ENCODE results near the gene TMEM119. TPM values are rescaled to one million over a fixed set of nuclear protein-coding genes. Genes with fewer than 3 reads are reported as not detected.

The TMEM119 gene
- total RNA-seq, 1 donor from 2014 or later: 34.6 TPM

GRCh38 chr12:108627134-108627920 is 29.4 kb upstream of the TMEM119 start:
- H3K9me3 ChIP-seq: no peaks in the 10 kb centered on the region
- H3K36me3 ChIP-seq: no peaks in the 10 kb centered on the region
- DNase-seq (ENCODE audit: extremely low spot score in 2 of 2): no peak
- no peaks in the 10 kb centered on the region for H3K27me3 ChIP-seq
- no peak overlapping the region for H3K4me3 ChIP-seq
- no peak for TF ChIP-seq POLR2AphosphoS5 (IDR thresholded peaks at IDR 0.05; ENCODE audit: insufficient read depth in 1 of 2, low read depth in 1 of 2)
- TF ChIP-seq POLR2A (IDR thresholded peaks at IDR 0.05): no peak
- no peak overlapping the region for H3K27ac ChIP-seq
- H3K4me1 ChIP-seq: peaks cover 27% of the 10 kb centered on the region
- intact Hi-C loops (cut with DNase I): no loop called here

- TF ChIP-seq POLR2AphosphoS5 (IDR thresholded peaks at IDR 0.05; ENCODE audit: insufficient read depth in 1 of 2, low read depth in 1 of 2): no peak
- no peak for TF ChIP-seq POLR2A (IDR thresholded peaks at IDR 0.05)
- TF ChIP-seq CTCF (IDR thresholded peaks at IDR 0.05): no peak
- Histone ChIP-seq H3K27ac (no peak overlapping the region), H3K9me3 (no peaks in the 10 kb centered on the region), H3K4me1 (peaks cover 18% of the 10 kb centered on the region), H3K27me3 (no peaks in the 10 kb centered on the region), H3K4me3 (no peak overlapping the region), H3K36me3 (no peaks in the 10 kb centered on the region)
- DNase-seq (ENCODE audit: extremely low spot score in 2 of 2): no peak
- intact Hi-C loops (cut with DNase I): no loop called here
These were observed 27.3 kb upstream of the TMEM119 start for GRCh38 chr12:108625228-108625627.

- intact Hi-C loops (cut with DNase I): no loop called here
- peaks cover 3% of the 10 kb centered on the region for H3K4me1 ChIP-seq
These were observed 25.7 kb upstream of the TMEM119 start for GRCh38 chr12:108623577-108623976.

GRCh38 chr12:108622921-108623514 is 25.1 kb upstream of the TMEM119 start:
- no peak overlapping the region for H3K4me3 ChIP-seq
- no peaks in the 10 kb centered on the region for H3K27me3 ChIP-seq
- no peak for TF ChIP-seq POLR2AphosphoS5 (IDR thresholded peaks at IDR 0.05; ENCODE audit: insufficient read depth in 1 of 2, low read depth in 1 of 2)
- TF ChIP-seq POLR2A (IDR thresholded peaks at IDR 0.05): no peak
- DNase-seq (ENCODE audit: extremely low spot score in 2 of 2): no peak
- peaks cover 7% of the 10 kb centered on the region for H3K4me1 ChIP-seq
- no peaks in the 10 kb centered on the region for H3K9me3 ChIP-seq
- H3K36me3 ChIP-seq: no peaks in the 10 kb centered on the region
- intact Hi-C loops (cut with DNase I): no loop called here
- no peak overlapping the region for H3K27ac ChIP-seq

More at GRCh38 chr12:108623577-108623976, 25.7 kb upstream of the TMEM119 start:
- Histone ChIP-seq H3K27ac (no peak overlapping the region), H3K36me3 (no peaks in the 10 kb centered on the region), H3K27me3 (no peaks in the 10 kb centered on the region), H3K9me3 (no peaks in the 10 kb centered on the region), H3K4me3 (no peak overlapping the region)
- TF ChIP-seq CTCF (IDR thresholded peaks at IDR 0.05): no peak
- no peak for TF ChIP-seq POLR2AphosphoS5 (IDR thresholded peaks at IDR 0.05; ENCODE audit: insufficient read depth in 1 of 2, low read depth in 1 of 2)
- TF ChIP-seq POLR2A (IDR thresholded peaks at IDR 0.05): no peak
- no peak for DNase-seq (ENCODE audit: extremely low spot score in 2 of 2)

- Histone ChIP-seq H3K36me3 (no peaks in the 10 kb centered on the region), H3K27me3 (no peaks in the 10 kb centered on the region), H3K4me1 (peaks cover 10% of the 10 kb centered on the region), H3K9me3 (no peaks in the 10 kb centered on the region), H3K27ac (no peak overlapping the region), H3K4me3 (no peak overlapping the region)
- intact Hi-C loops (cut with DNase I): no loop called here
- TF ChIP-seq POLR2A (IDR thresholded peaks at IDR 0.05) (no peak), CTCF (IDR thresholded peaks at IDR 0.05) (no peak), POLR2AphosphoS5 (IDR thresholded peaks at IDR 0.05; ENCODE audit: insufficient read depth in 1 of 2, low read depth in 1 of 2) (no peak)
- no peak for DNase-seq (ENCODE audit: extremely low spot score in 2 of 2)
These were observed 24.5 kb upstream of the TMEM119 start for GRCh38 chr12:108622421-108622820.

GRCh38 chr12:108621161-108621560 is 23.3 kb upstream of the TMEM119 start:
- H3K9me3 ChIP-seq: no peaks in the 10 kb centered on the region
- H3K4me3 ChIP-seq: no peak overlapping the region
- TF ChIP-seq POLR2AphosphoS5 (IDR thresholded peaks at IDR 0.05; ENCODE audit: insufficient read depth in 1 of 2, low read depth in 1 of 2) (no peak), CTCF (IDR thresholded peaks at IDR 0.05) (no peak), POLR2A (IDR thresholded peaks at IDR 0.05) (no peak)
- no peaks in the 10 kb centered on the region for H3K27me3 ChIP-seq
- no peak overlapping the region for H3K27ac ChIP-seq
- intact Hi-C loops (cut with DNase I): no loop called here
- H3K36me3 ChIP-seq: no peaks in the 10 kb centered on the region
- DNase-seq (ENCODE audit: extremely low spot score in 2 of 2): no peak
- H3K4me1 ChIP-seq: peaks cover 10% of the 10 kb centered on the region
